COLO668 (cell line): ENCODE data around the gene SRRM3.
"Not testable (repeated sequence)": the region's sequence is repeated elsewhere in the genome, so short reads cannot be mapped to it uniquely, and the experiment has no call there.

Source experiments
- DNase-seq: peaks from one replicate; lab custom pipeline; 2025; ENCODE audit not compliant: unreplicated experiment; lab: John Stamatoyannopoulos, UW

Gene SRRM3

GRCh38 chr7:76225951-76226350, 24.3 kb downstream of the SRRM3 start:
- no peak for DNase-seq

GRCh38 chr7:76226878-76227423, 25.3 kb downstream of the SRRM3 start:
- DNase-seq: not testable (repeated sequence)

GRCh38 chr7:76230214-76230613, 28.5 kb downstream of the SRRM3 start:
- DNase-seq: no peak

- DNase-seq: no peak
Measured at GRCh38 chr7:76231071-76231470, 29.4 kb downstream of the SRRM3 start.

GRCh38 chr7:76231583-76231982, 29.9 kb downstream of the SRRM3 start:
- no peak for DNase-seq

- DNase-seq: no peak
Measured at GRCh38 chr7:76232698-76233097, 31.0 kb downstream of the SRRM3 start.

- DNase-seq: no peak
Measured at GRCh38 chr7:76233538-76234281, 32.0 kb downstream of the SRRM3 start.

GRCh38 chr7:76234282-76234584, 32.5 kb downstream of the SRRM3 start:
- no peak for DNase-seq

GRCh38 chr7:76234931-76235441, 33.3 kb downstream of the SRRM3 start:
- DNase-seq: peak; percentile 82

- no peak for DNase-seq
Measured at GRCh38 chr7:76236224-76236623, 34.5 kb downstream of the SRRM3 start.

GRCh38 chr7:76238326-76238725, 36.6 kb downstream of the SRRM3 start:
- no peak for DNase-seq

- DNase-seq: no peak
Measured at GRCh38 chr7:76241141-76241540, 39.4 kb downstream of the SRRM3 start.

- not testable (repeated sequence) for DNase-seq
Measured at GRCh38 chr7:76242517-76243063, 40.9 kb downstream of the SRRM3 start.

- DNase-seq: peak; percentile 48
Measured at GRCh38 chr7:76244781-76245391, 43.2 kb downstream of the SRRM3 start.

GRCh38 chr7:76246804-76247389, 45.2 kb downstream of the SRRM3 start:
- DNase-seq: no peak

GRCh38 chr7:76247938-76248337, 46.2 kb downstream of the SRRM3 start:
- DNase-seq: no peak

- no peak for DNase-seq
Measured at GRCh38 chr7:76252021-76252420, 50.3 kb downstream of the SRRM3 start.

GRCh38 chr7:76254781-76255180, 53.1 kb downstream of the SRRM3 start:
- DNase-seq: no peak

GRCh38 chr7:76257973-76258372, 56.3 kb downstream of the SRRM3 start:
- DNase-seq: no peak

GRCh38 chr7:76259124-76260093, 57.7 kb downstream of the SRRM3 start:
- no peak for DNase-seq
